Left ventricle myocardium inferior (tissue), 1 donor: Measurements from ENCODE around the gene ADSS1. TPM values are rescaled to one million over a fixed set of nuclear protein-coding genes. Genes with fewer than 3 reads are reported as not detected.

Experiments
- DNase-seq: peaks from one replicate; pipeline ENCODE4 v3.0.0-alpha.2; 2020
- H3K27ac ChIP-seq: fragments of 200-600 bp; replicated peaks from 2 replicates; pipeline ENCODE4 v1.8.0; 2021
- H3K27me3 ChIP-seq: fragments of 200-600 bp; 2 replicates; pipeline ENCODE4 v1.8.0; 2021; ENCODE audit warnings: low read depth
- H3K36me3 ChIP-seq: fragments of 200-600 bp; 2 replicates; pipeline ENCODE4 v1.8.0; 2021
- H3K4me1 ChIP-seq: fragments of 200-600 bp; 2 replicates; pipeline ENCODE4 v1.8.0; 2021
- H3K4me3 ChIP-seq: fragments of 200-600 bp; 2 replicates; pipeline ENCODE4 v1.8.0; 2021; ENCODE audit warnings: mild to moderate bottlenecking, moderate library complexity
- H3K9me3 ChIP-seq: fragments of 200-600 bp; replicated peaks from 2 replicates; pipeline ENCODE4 v1.8.0; 2021
- CTCF ChIP-seq: fragments of 200-600 bp; IDR thresholded peaks from 2 replicates; pipeline ENCODE4 v1.8.0; 2021; ENCODE audit warnings: antibody characterized with exemption, mild to moderate bottlenecking, borderline replicate concordance
- intact Hi-C: fragments of 100-400 bp; cut with micrococcal nuclease; formaldehyde crosslinking; loops from one replicate; pipeline ENCODE4 v1.11.0; 2022
- long read RNA-seq: library from polyadenylated mRNA; unstranded; transcript quantifications from one replicate; pipeline ENCODE4 v2.0.0, GENCODE V29; 2021
- total RNA-seq: library from RNA; stranded (reverse); fragmentation: NEBNext Ultra II Directional; extraction: Animal tissue kit (Norgen Biotek cat#: 25700); gene quantifications from one replicate; pipeline ENCODE4 v1.2.1, GENCODE V29; 2021
- donor health status: DM: no; HTN: yes; CAD: no; lungs with severe emphysema.

The ADSS1 gene
- total RNA-seq = 218 TPM
- long read RNA-seq, transcript ADSSL1-201 (13 exons, 1,766 nt) = major isoform, 277 of 320 reads
- long read RNA-seq, partial matches to known transcripts = 18 of 320 reads
- long read RNA-seq, other reads (novel, unspliced or antisense) = 20 of 320 reads

- Histone ChIP-seq H3K9me3 (no peaks in the 10 kb centered on the region), H3K4me1 (peaks cover 81% of the 10 kb centered on the region), H3K27me3 (no peaks in the 10 kb centered on the region), H3K4me3 (peak within 1 kb of the TSS; percentile 88), H3K27ac (peak within 1 kb of the TSS; percentile 92), H3K36me3 (peaks cover 12% of the 10 kb centered on the region)
- TF ChIP-seq CTCF = peak; percentile 93
- intact Hi-C loops = no loop called here
- peak; percentile 80 for DNase-seq
Observed at GRCh38 chr14:104723651-104724406, at the start of gene ADSS1. ADSS1 (plus strand) TSS chr14:104724229; CDS start chr14:104724271, 42 bp downstream.

GRCh38 chr14:104675447-104675846 lies 48.6 kb upstream of the ADSS1 start:
- Histone ChIP-seq H3K9me3 (no peaks in the 10 kb centered on the region), H3K4me1 (peaks cover 41% of the 10 kb centered on the region), H3K36me3 (no peaks in the 10 kb centered on the region), H3K4me3 (no peak overlapping the region), H3K27me3 (no peaks in the 10 kb centered on the region), H3K27ac (no peak overlapping the region)
- intact Hi-C loops = no loop called here
- no peak for DNase-seq
- no peak for TF ChIP-seq CTCF

- no peaks in the 10 kb centered on the region for H3K36me3 ChIP-seq
- intact Hi-C loops = no loop called here
- H3K4me3 ChIP-seq = no peak overlapping the region
- no peaks in the 10 kb centered on the region for H3K27me3 ChIP-seq
- TF ChIP-seq CTCF = no peak
- DNase-seq = no peak
- peak overlapping the region; percentile 95 for H3K27ac ChIP-seq
- no peaks in the 10 kb centered on the region for H3K9me3 ChIP-seq
- H3K4me1 ChIP-seq = peaks cover 48% of the 10 kb centered on the region
Observed at GRCh38 chr14:104676130-104676693, 47.8 kb upstream of the ADSS1 start.

GRCh38 chr14:104676694-104677511 lies 47.1 kb upstream of the ADSS1 start:
- peak overlapping the region; percentile 95 for H3K27ac ChIP-seq
- peak overlapping the region; percentile 72 for H3K4me3 ChIP-seq
- no peaks in the 10 kb centered on the region for H3K9me3 ChIP-seq
- H3K4me1 ChIP-seq = peaks cover 55% of the 10 kb centered on the region
- no peaks in the 10 kb centered on the region for H3K27me3 ChIP-seq
- no peak for TF ChIP-seq CTCF
- peak; percentile 17 for DNase-seq
- no peaks in the 10 kb centered on the region for H3K36me3 ChIP-seq
- intact Hi-C loops = no loop called here
